Peyer's patch (tissue), 4 donors: ENCODE results near the gene CLEC7A. TPM values are rescaled to one million over a fixed set of nuclear protein-coding genes. Genes with fewer than 3 reads are reported as not detected.
A peak's percentile ranks its signal among the peaks of the same experiment; 100 is the strongest.

Experiments used
- DNase-seq, 3 donors: peaks; one replicate each; pipeline ENCODE4 v3.0.0-alpha.2; 2017 to 2019
- H3K27ac ChIP-seq, 4 donors: fragments of 200-600 bp; sonication (generic); one replicate each; pipeline ENCODE4 v1.5.1; 2016 to 2019
- H3K27me3 ChIP-seq, 2 donors: fragments of 200-600 bp; sonication (generic); one replicate each; pipeline ENCODE4 v1.5.1; 2019
- H3K36me3 ChIP-seq, 3 donors: fragments of 200-600 bp; sonication (generic); one replicate each; pipeline ENCODE4 v1.5.1; 2016 to 2019
- H3K4me1 ChIP-seq, 4 donors: fragments of 200-600 bp; sonication (generic); one replicate each; pipeline ENCODE4 v1.5.1; 2016 to 2019
- H3K4me3 ChIP-seq, 4 donors: fragments of 200-600 bp; sonication (generic); 1 replicate in 3 of 4; 2 replicates in 1 of 4; pipeline ENCODE4 v1.5.1; 2016 to 2019; ENCODE audit warnings: mild to moderate bottlenecking in 1 of 4
- H3K9me3 ChIP-seq, 4 donors: fragments of 200-600 bp; sonication (generic); one replicate each; pipeline ENCODE4 v1.5.1; 2016 to 2019; ENCODE audit warnings: mild to moderate bottlenecking in 1 of 4
- POLR2A ChIP-seq, 2 donors: fragments of 450-650 bp; IDR thresholded peaks; one replicate each; pipeline ENCODE4 v1.5.1; 2017; ENCODE audit warnings: antibody characterized with exemption in 2 of 2, mild to moderate bottlenecking in 2 of 2, moderate library complexity in 2 of 2
- total RNA-seq, 4 donors: library from RNA; depleted of rRNA; stranded (reverse); fragments of >200 nt; gene quantifications; one replicate each; pipeline ENCODE4 v1.1.0, GENCODE V29; 2016
- TF ChIP-seq, protein P1 (sequence below), 6 experiments: fragments of 450-650 bp in 4 of 6; fragments of 200-600 bp in 2 of 6; sonication (generic) in 1 of 6; IDR thresholded peaks; one replicate each; pipeline ENCODE4 v1.5.1; 2017 to 2019; ENCODE audit warnings: antibody characterized with exemption in 6 of 6, mild to moderate bottlenecking in 3 of 6, moderate library complexity in 1 of 6

Gene CLEC7A
- total RNA-seq, 4 donors from 2014 or later, result 1.7 to 6.6 (median 3.2) TPM

GRCh38 chr12:10094646-10095395 is 35.2 kb downstream of the CLEC7A start:
- no peak for DNase-seq
- TF ChIP-seq, protein P1, sequence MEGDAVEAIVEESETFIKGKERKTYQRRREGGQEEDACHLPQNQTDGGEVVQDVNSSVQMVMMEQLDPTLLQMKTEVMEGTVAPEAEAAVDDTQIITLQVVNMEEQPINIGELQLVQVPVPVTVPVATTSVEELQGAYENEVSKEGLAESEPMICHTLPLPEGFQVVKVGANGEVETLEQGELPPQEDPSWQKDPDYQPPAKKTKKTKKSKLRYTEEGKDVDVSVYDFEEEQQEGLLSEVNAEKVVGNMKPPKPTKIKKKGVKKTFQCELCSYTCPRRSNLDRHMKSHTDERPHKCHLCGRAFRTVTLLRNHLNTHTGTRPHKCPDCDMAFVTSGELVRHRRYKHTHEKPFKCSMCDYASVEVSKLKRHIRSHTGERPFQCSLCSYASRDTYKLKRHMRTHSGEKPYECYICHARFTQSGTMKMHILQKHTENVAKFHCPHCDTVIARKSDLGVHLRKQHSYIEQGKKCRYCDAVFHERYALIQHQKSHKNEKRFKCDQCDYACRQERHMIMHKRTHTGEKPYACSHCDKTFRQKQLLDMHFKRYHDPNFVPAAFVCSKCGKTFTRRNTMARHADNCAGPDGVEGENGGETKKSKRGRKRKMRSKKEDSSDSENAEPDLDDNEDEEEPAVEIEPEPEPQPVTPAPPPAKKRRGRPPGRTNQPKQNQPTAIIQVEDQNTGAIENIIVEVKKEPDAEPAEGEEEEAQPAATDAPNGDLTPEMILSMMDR (IDR thresholded peaks at IDR 0.05), result no peak
- TF ChIP-seq POLR2A (IDR thresholded peaks at IDR 0.05), result no peak
- Histone ChIP-seq H3K36me3 (no peaks in the 10 kb centered on the region), H3K27ac (peak overlapping the region in 1 of 4 donors; percentile 23), H3K27me3 (no peaks in the 10 kb centered on the region), H3K9me3 (no peaks in the 10 kb centered on the region), H3K4me1 (no peaks in the 10 kb centered on the region), H3K4me3 (no peak overlapping the region)

GRCh38 chr12:10088955-10089900 is 40.8 kb downstream of the CLEC7A start:
- Histone ChIP-seq H3K4me1 (no peaks in the 10 kb centered on the region), H3K27ac (no peak overlapping the region), H3K9me3 (peaks cover 0 to 2% (median 0%) of the 10 kb centered on the region in 4 donors), H3K36me3 (no peaks in the 10 kb centered on the region), H3K27me3 (no peaks in the 10 kb centered on the region), H3K4me3 (no peak overlapping the region)
- DNase-seq, result no peak
- TF ChIP-seq, protein P1 (IDR thresholded peaks at IDR 0.05), result no peak

DNA sequence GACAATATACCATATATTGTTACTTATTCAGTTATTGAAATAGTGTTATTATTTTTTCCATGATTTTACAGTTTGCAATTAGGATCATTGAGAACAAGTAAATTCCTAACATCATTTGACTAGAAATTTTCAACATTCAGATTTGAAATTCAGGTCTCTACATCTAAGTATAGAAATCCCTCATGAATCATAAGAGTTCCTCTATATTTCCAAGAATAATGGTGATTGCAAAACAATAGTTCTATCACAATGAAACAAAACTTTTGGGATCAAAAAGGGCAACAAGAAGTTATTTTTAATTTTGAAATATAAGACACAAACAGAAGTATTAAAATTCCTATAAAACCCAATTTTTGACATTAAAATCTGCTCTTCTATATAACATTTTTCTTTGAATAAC is 42.0 kb downstream of the CLEC7A start:
- Histone ChIP-seq H3K9me3 (peaks cover 0 to 4% (median 0%) of the 10 kb centered on the region in 4 donors), H3K4me3 (no peak overlapping the region), H3K27ac (no peak overlapping the region), H3K4me1 (no peaks in the 10 kb centered on the region), H3K36me3 (no peaks in the 10 kb centered on the region), H3K27me3 (no peaks in the 10 kb centered on the region)
- TF ChIP-seq POLR2A (IDR thresholded peaks at IDR 0.05), result no peak
- TF ChIP-seq, protein P1 (IDR thresholded peaks at IDR 0.05), result no peak
- no peak for DNase-seq

- Histone ChIP-seq H3K36me3 (no peaks in the 10 kb centered on the region), H3K27ac (no peak overlapping the region), H3K9me3 (peaks cover 0 to 4% (median 0%) of the 10 kb centered on the region in 4 donors), H3K27me3 (no peaks in the 10 kb centered on the region), H3K4me3 (no peak overlapping the region), H3K4me1 (no peaks in the 10 kb centered on the region)
- TF ChIP-seq, protein P1 (IDR thresholded peaks at IDR 0.05), result no peak
- TF ChIP-seq POLR2A (IDR thresholded peaks at IDR 0.05), result no peak
- DNase-seq, result no peak
Measured at GRCh38 chr12:10086387-10086786, 43.6 kb downstream of the CLEC7A start.

- Histone ChIP-seq H3K27ac (no peak overlapping the region), H3K27me3 (no peaks in the 10 kb centered on the region), H3K9me3 (peaks cover 0 to 4% (median 0%) of the 10 kb centered on the region in 4 donors), H3K36me3 (no peaks in the 10 kb centered on the region), H3K4me3 (no peak overlapping the region), H3K4me1 (no peaks in the 10 kb centered on the region)
- no peak for DNase-seq
- TF ChIP-seq, protein P1 (IDR thresholded peaks at IDR 0.05), result no peak
- no peak for TF ChIP-seq POLR2A (IDR thresholded peaks at IDR 0.05)
Measured at GRCh38 chr12:10084733-10085132, 45.3 kb downstream of the CLEC7A start.
